HepG2 (cell line): ENCODE measurements around the gene GRAP. TPM values are rescaled to one million over a fixed set of nuclear protein-coding genes. Genes with fewer than 3 reads are reported as not detected.
A peak's percentile ranks its signal among the peaks of the same experiment; 100 is the strongest.

Experiments
- ARNT ChIP-seq: fragments of 450-650 bp; IDR thresholded peaks from 2 replicates; pipeline ENCODE4 v1.6.1; 2017
- ATF1 ChIP-seq: IDR thresholded peaks from 2 replicates; pipeline ENCODE4 v1.6.1; 2016; ENCODE audit warnings: mild to moderate bottlenecking, control low read depth
- BRD4 ChIP-seq: sonication (generic); formaldehyde crosslinking; IDR thresholded peaks from 2 replicates; pipeline ENCODE4 v1.4.0; 2020; ENCODE audit warnings: missing genetic modification reagents
- CBFB ChIP-seq: sonication (generic); formaldehyde crosslinking; IDR thresholded peaks from 2 replicates; pipeline ENCODE4 v1.4.0; 2020; ENCODE audit warnings: missing genetic modification reagents
- CBX2 ChIP-seq, 2 experiments: fragments of 200-600 bp in 1 of 2; sonication (generic); formaldehyde crosslinking in 1 of 2; IDR thresholded peaks; 2 replicates each; pipeline versions ENCODE4 v1.7.0 to v1.8.1; 2018 to 2022; ENCODE audit warnings: low read depth in 2 of 2, low read length in 1 of 2, mild to moderate bottlenecking in 1 of 2, missing genetic modification reagents in 1 of 2
- CERS6 ChIP-seq: sonication (generic); formaldehyde crosslinking; IDR thresholded peaks from 2 replicates; pipeline ENCODE4 v1.5.0; 2020; ENCODE audit warnings: missing genetic modification reagents
- CREM ChIP-seq, 2 experiments: sonication (generic) in 1 of 2; formaldehyde crosslinking in 1 of 2; IDR thresholded peaks; 2 replicates each; pipeline versions ENCODE4 v1.4.0 to v1.6.1; 2016 to 2020; ENCODE audit warnings: antibody characterized with exemption in 1 of 2, mild to moderate bottlenecking in 1 of 2, missing genetic modification reagents in 1 of 2
- DMTF1 ChIP-seq: sonication (generic); formaldehyde crosslinking; IDR thresholded peaks from 2 replicates; pipeline ENCODE4 v1.4.0; 2020; ENCODE audit warnings: mild to moderate bottlenecking, missing genetic modification reagents
- DRAP1 ChIP-seq: IDR thresholded peaks from 2 replicates; pipeline ENCODE4 v1.6.1; 2016; ENCODE audit warnings: missing genetic modification reagents, missing compliant biosample characterization
- ELF4 ChIP-seq: sonication (generic); formaldehyde crosslinking; IDR thresholded peaks from 2 replicates; pipeline ENCODE4 v1.5.0; 2020; ENCODE audit warnings: missing genetic modification reagents, mild to moderate bottlenecking, moderate library complexity, borderline replicate concordance
- FOXA3 ChIP-seq: IDR thresholded peaks from 2 replicates; pipeline ENCODE4 v1.6.1; 2016; ENCODE audit warnings: missing genetic modification reagents, missing compliant biosample characterization
- GLI4 ChIP-seq: sonication (generic); formaldehyde crosslinking; IDR thresholded peaks from 2 replicates; pipeline ENCODE4 v1.5.1; 2020; ENCODE audit warnings: missing genetic modification reagents, mild to moderate bottlenecking, moderate library complexity, borderline replicate concordance
- KAT8 ChIP-seq: IDR thresholded peaks from 2 replicates; pipeline ENCODE4 v1.6.1; 2016; ENCODE audit warnings: missing genetic modification reagents, missing compliant biosample characterization
- KLF11 ChIP-seq: IDR thresholded peaks from 2 replicates; pipeline ENCODE4 v1.6.1; 2016; ENCODE audit warnings: missing compliant biosample characterization
- LCORL ChIP-seq, 2 experiments: fragments of 450-650 bp in 1 of 2; sonication (generic) in 1 of 2; formaldehyde crosslinking in 1 of 2; IDR thresholded peaks; 2 replicates each; pipeline versions ENCODE4 v1.5.0 to v1.6.1; 2017 to 2020; ENCODE audit warnings: antibody characterized with exemption in 1 of 2, missing genetic modification reagents in 1 of 2
- MED13 ChIP-seq: sonication (generic); formaldehyde crosslinking; IDR thresholded peaks from 2 replicates; pipeline ENCODE4 v1.5.0; 2020; ENCODE audit warnings: missing genetic modification reagents
- SMC3 ChIP-seq: IDR thresholded peaks from 2 replicates; pipeline ENCODE4 v1.6.1; 2011; ENCODE audit warnings: low read length, improper control_type of control experiment
- WIZ ChIP-seq: sonication (generic); formaldehyde crosslinking; IDR thresholded peaks from 2 replicates; pipeline ENCODE4 v1.5.1; 2020; ENCODE audit warnings: mild to moderate bottlenecking, missing genetic modification reagents
- ZGPAT ChIP-seq: IDR thresholded peaks from 2 replicates; pipeline ENCODE4 v1.6.1; 2016; ENCODE audit warnings: mild to moderate bottlenecking
- ZNF343 ChIP-seq: sonication (generic); formaldehyde crosslinking; IDR thresholded peaks from 2 replicates; pipeline ENCODE4 v1.4.0; 2020; ENCODE audit warnings: mild to moderate bottlenecking, missing genetic modification reagents
- ZNF652 ChIP-seq: IDR thresholded peaks from 2 replicates; pipeline ENCODE4 v1.6.1; 2016; ENCODE audit warnings: low read depth, borderline replicate concordance
- ZNF703 ChIP-seq: sonication (generic); formaldehyde crosslinking; IDR thresholded peaks from 2 replicates; pipeline ENCODE4 v1.5.1; 2020; ENCODE audit warnings: missing genetic modification reagents, mild to moderate bottlenecking, moderate library complexity, borderline replicate concordance
- polyA plus RNA-seq, 8 experiments: library from polyadenylated mRNA; depleted of rRNA in 3 of 8; stranded (reverse) in 7 of 8; unstranded in 1 of 8; fragments of >200 nt; fragmentation: Illumina TruSeq in 4 of 8; extraction: Trizol in 4 of 8; gene quantifications; 2 replicates each; pipeline versions ENCODE4 v1.2.1 to v1.2.3, GENCODE V29; 2011 to 2016; ENCODE audit warnings: low read depth in 4 of 8, missing spikeins in 1 of 8, mixed read lengths in 1 of 8; ENCODE audit not compliant: insufficient read depth in 1 of 8
- total RNA-seq, 5 experiments: library from RNA; depleted of rRNA; stranded (reverse); fragments of >200 nt; fragmentation: Illumina TruSeq; extraction: Trizol; gene quantifications; 2 replicates each; pipeline ENCODE4 v1.2.3, GENCODE V29; 2016; ENCODE audit warnings: low read depth in 1 of 5

The GRAP gene
- total and polyA plus RNA-seq, 2 of the 13 experiments (the other 11 are each of a cell fraction or from before 2014, with no cell fraction given), result 0.77 to 1.7 TPM

- TF ChIP-seq ZGPAT, result peak; percentile 23; the same call in 1 of the 2 replicates
- no peak for TF ChIP-seq DMTF1 (CRISPR knock-in tag)
- TF ChIP-seq ZNF652 (CRISPR knock-in tag), result no peak
- no peak for TF ChIP-seq WIZ (CRISPR knock-in tag)
- no peak for TF ChIP-seq CREM (IDR thresholded peaks at IDR 0.05)
- TF ChIP-seq CREM (CRISPR knock-in tag; IDR thresholded peaks at IDR 0.05), result no peak
- TF ChIP-seq CBX2 (IDR thresholded peaks at IDR 0.05; ENCODE audit: low read depth, low read length), result no peak
- no peak for TF ChIP-seq CBX2 (CRISPR knock-in tag; IDR thresholded peaks at IDR 0.05; ENCODE audit: low read depth)
- TF ChIP-seq SMC3, result no peak
- TF ChIP-seq GLI4, result no peak
- TF ChIP-seq CERS6 (CRISPR knock-in tag), result no peak
- TF ChIP-seq ZNF343 (CRISPR knock-in tag), result no peak
- TF ChIP-seq BRD4 (CRISPR knock-in tag), result peak; percentile 62; the same call in 1 of the 2 replicates
- TF ChIP-seq ATF1, result no peak
- no peak for TF ChIP-seq FOXA3 (CRISPR knock-in tag)
- TF ChIP-seq CBFB, result no peak
- TF ChIP-seq MED13 (CRISPR knock-in tag), result 0 out of 2 replicates have a peak, but pooled peaks have one; percentile 38
- TF ChIP-seq KAT8 (CRISPR knock-in tag), result peak; percentile 35; the same call in 1 of the 2 replicates
- no peak for TF ChIP-seq DRAP1 (CRISPR knock-in tag)
- no peak for TF ChIP-seq ARNT
- TF ChIP-seq ELF4 (CRISPR knock-in tag), result no peak
- TF ChIP-seq ZNF703 (CRISPR knock-in tag), result no peak
- no peak for TF ChIP-seq LCORL (IDR thresholded peaks at IDR 0.05)
- peak; percentile 68 for TF ChIP-seq LCORL (CRISPR knock-in tag; IDR thresholded peaks at IDR 0.05)
- TF ChIP-seq KLF11 (CRISPR knock-in tag), result no peak
Measured at GRCh38 chr17:19004421-19005136, 42.2 kb downstream of the GRAP start, which contains the start of gene FAM83G (continued).
